Brain pericyte (primary cell): ENCODE data around the gene KIF23.
"Not testable (repeated sequence)": the region's sequence is repeated elsewhere in the genome, so short reads cannot be mapped to it uniquely, and the experiment has no call there.

Source experiments
- DNase-seq: peaks from one replicate; pipeline ENCODE4 v3.0.0-alpha.2; 2012; ENCODE audit warnings: low read depth, low spot score

Gene KIF23

GRCh38 chr15:69434679-69435078, 20.5 kb downstream of the KIF23 start:
- no peak for DNase-seq

GRCh38 chr15:69435985-69436384, 21.8 kb downstream of the KIF23 start:
- no peak for DNase-seq

- DNase-seq = no peak
Observed at GRCh38 chr15:69436951-69437350, 22.8 kb downstream of the KIF23 start.

GRCh38 chr15:69439623-69440022, 25.5 kb downstream of the KIF23 start:
- DNase-seq = no peak

GRCh38 chr15:69443032-69443611, 29.0 kb downstream of the KIF23 start:
- DNase-seq = no peak

- DNase-seq = no peak
Observed at GRCh38 chr15:69444686-69445085, 30.5 kb downstream of the KIF23 start.

- DNase-seq = no peak
Observed at GRCh38 chr15:69446953-69447352, 32.8 kb downstream of the KIF23 start.

- not testable (repeated sequence) for DNase-seq
Observed at GRCh38 chr15:69450221-69450620, 36.1 kb downstream of the KIF23 start.

GRCh38 chr15:69450968-69451695, 37.0 kb downstream of the KIF23 start:
- DNase-seq = no peak

- peak; percentile 13 for DNase-seq
Observed at GRCh38 chr15:69451951-69452691, 38.0 kb downstream of the KIF23 start.

- peak; percentile 90 for DNase-seq
Observed at GRCh38 chr15:69452692-69453521, 38.8 kb downstream of the KIF23 start, which contains the start of gene RPLP1. TSS of gene RPLP1 (plus strand) at chr15:69452818. CDS start at chr15:69452949, 131 bp downstream.

- DNase-seq = no peak
Observed at GRCh38 chr15:69454953-69455352, 40.8 kb downstream of the KIF23 start.

- no peak for DNase-seq
Observed at GRCh38 chr15:69456208-69457166, 42.3 kb downstream of the KIF23 start.

- no peak for DNase-seq
Observed at GRCh38 chr15:69457304-69458280, 43.4 kb downstream of the KIF23 start.

- no peak for DNase-seq
Observed at GRCh38 chr15:69459066-69459465, 44.9 kb downstream of the KIF23 start.

GRCh38 chr15:69460481-69460880, 46.3 kb downstream of the KIF23 start:
- no peak for DNase-seq

- no peak for DNase-seq
Observed at GRCh38 chr15:69462030-69462492, 47.9 kb downstream of the KIF23 start.

GRCh38 chr15:69462493-69463181, 48.5 kb downstream of the KIF23 start:
- peak; percentile 95 for DNase-seq
